OCI-LY1 (cell line): Measurements from ENCODE around the gene INO80E.
A peak's percentile ranks its signal among the peaks of the same experiment; 100 is the strongest.

Source experiments
- H2AFZ ChIP-seq: fragments of 200-600 bp; sonication (generic), shearing (Covaris generic); 2 replicates; pipeline ENCODE4 v1.6.0; 2014; ENCODE audit warnings: antibody characterized with exemption, mild to moderate bottlenecking, low read length
- H3F3A ChIP-seq: fragments of 200-600 bp; sonication (generic), shearing (Covaris generic); 2 replicates; pipeline ENCODE4 v1.6.0; 2014; ENCODE audit warnings: mild to moderate bottlenecking, antibody characterized with exemption, low read length, moderate library complexity; ENCODE audit not compliant: insufficient read depth
- H3K27ac ChIP-seq: fragments of 200-600 bp; sonication (generic); 2 replicates; pipeline ENCODE4 v1.5.1; 2014; ENCODE audit warnings: low read length, mixed run types, mild to moderate bottlenecking, low read depth; ENCODE audit not compliant: poor library complexity, severe bottlenecking
- H3K27me3 ChIP-seq: fragments of 200-600 bp; sonication (generic); 2 replicates; pipeline ENCODE4 v1.6.0; 2014; ENCODE audit warnings: antibody characterized with exemption, mild to moderate bottlenecking, low read length, moderate library complexity; ENCODE audit not compliant: insufficient read depth
- H3K36me3 ChIP-seq: fragments of 200-600 bp; sonication (generic); 2 replicates; pipeline ENCODE4 v1.6.1; 2014; ENCODE audit warnings: mild to moderate bottlenecking, antibody characterized with exemption, low read length, moderate library complexity, mixed read lengths; ENCODE audit not compliant: insufficient read depth
- H3K4me1 ChIP-seq: fragments of 200-600 bp; sonication (generic); 2 replicates; pipeline ENCODE4 v1.5.1; 2014; ENCODE audit warnings: mild to moderate bottlenecking, low read length, moderate library complexity; ENCODE audit not compliant: insufficient read depth, severe bottlenecking
- H3K4me2 ChIP-seq: fragments of 200-600 bp; sonication (generic), shearing (Covaris generic); 2 replicates; pipeline ENCODE4 v1.6.1; 2014; ENCODE audit warnings: low read length
- H3K4me3 ChIP-seq: fragments of 200-600 bp; sonication (generic); 2 replicates; pipeline ENCODE4 v1.5.1; 2014; ENCODE audit warnings: low read length, low read depth, mild to moderate bottlenecking, mixed read lengths; ENCODE audit not compliant: poor library complexity, severe bottlenecking
- H3K79me2 ChIP-seq: fragments of 200-600 bp; shearing (Covaris generic); 2 replicates; pipeline ENCODE4 v1.6.1; 2016; ENCODE audit warnings: mixed run types, low read length, mixed read lengths; ENCODE audit not compliant: insufficient read depth
- H3K9ac ChIP-seq: fragments of 200-600 bp; sonication (generic), shearing (Covaris generic); 2 replicates; pipeline ENCODE4 v1.6.1; 2014; ENCODE audit warnings: mild to moderate bottlenecking, low read length, mixed read lengths
- H3K9me2 ChIP-seq: fragments of 200-600 bp; sonication (generic), shearing (Covaris generic); 2 replicates; pipeline ENCODE4 v1.6.1; 2014; ENCODE audit warnings: low read depth, mild to moderate bottlenecking, low read length, mixed read lengths
- H3K9me3 ChIP-seq: fragments of 200-600 bp; shearing (Covaris generic); 2 replicates; pipeline ENCODE4 v1.6.1; 2014; ENCODE audit warnings: low read length, mixed read lengths
- H4K20me1 ChIP-seq: fragments of 200-600 bp; sonication (generic), shearing (Covaris generic); 2 replicates; pipeline ENCODE4 v1.6.0; 2016; ENCODE audit warnings: mild to moderate bottlenecking, low read length; ENCODE audit not compliant: insufficient read depth
- CTCF ChIP-seq: fragments of 200-600 bp; sonication (generic), shearing (Covaris generic); IDR thresholded peaks from 2 replicates; pipeline ENCODE4 v1.5.1; 2017; ENCODE audit warnings: mild to moderate bottlenecking, antibody characterized with exemption, low read length, moderate library complexity, mixed read lengths
- EZH2 ChIP-seq: fragments of 200-600 bp; sonication (generic), shearing (Covaris generic); IDR thresholded peaks from 2 replicates; pipeline ENCODE4 v1.8.0; 2017; ENCODE audit warnings: borderline replicate concordance, mixed run types, mild to moderate bottlenecking, antibody characterized with exemption, low read length, moderate library complexity, mixed read lengths

INO80E gene

GRCh38 chr16:29991571-29991904 lies 4.5 kb upstream of the INO80E start:
- H3K9me3 ChIP-seq, result no peaks in the 10 kb centered on the region
- no peaks in the 10 kb centered on the region for H3K79me2 ChIP-seq

GRCh38 chr16:29992344-29992967 lies 3.6 kb upstream of the INO80E start:
- Histone ChIP-seq H3K4me2 (no peak overlapping the region), H3K27me3 (no peaks in the 10 kb centered on the region), H2AFZ (no peak overlapping the region), H3K4me1 (peaks cover 27% of the 10 kb centered on the region), H3K27ac (no peak overlapping the region), H3K9me2 (no peaks in the 10 kb centered on the region), H3K9me3 (no peaks in the 10 kb centered on the region), H3K9ac (no peak overlapping the region), H3K79me2 (no peaks in the 10 kb centered on the region), H3K36me3 (peaks cover 64% of the 10 kb centered on the region), H3K4me3 (no peak overlapping the region), H3F3A (no peaks in the 10 kb centered on the region), H4K20me1 (no peaks in the 10 kb centered on the region)
- no peak for TF ChIP-seq CTCF
- TF ChIP-seq EZH2, result no peak

More at GRCh38 chr16:29991571-29991904, 4.5 kb upstream of the INO80E start:
- no peaks in the 10 kb centered on the region for H3F3A ChIP-seq
- H4K20me1 ChIP-seq, result no peaks in the 10 kb centered on the region
- H2AFZ ChIP-seq, result no peak overlapping the region
- peaks cover 19% of the 10 kb centered on the region for H3K4me1 ChIP-seq
- peaks cover 68% of the 10 kb centered on the region for H3K36me3 ChIP-seq
- H3K9ac ChIP-seq, result no peak overlapping the region
- no peak for TF ChIP-seq EZH2
- TF ChIP-seq CTCF, result no peak
- H3K27ac ChIP-seq, result no peak overlapping the region
- H3K4me2 ChIP-seq, result no peak overlapping the region
- no peaks in the 10 kb centered on the region for H3K9me2 ChIP-seq
- no peak overlapping the region for H3K4me3 ChIP-seq
- H3K27me3 ChIP-seq, result no peaks in the 10 kb centered on the region

DNA sequence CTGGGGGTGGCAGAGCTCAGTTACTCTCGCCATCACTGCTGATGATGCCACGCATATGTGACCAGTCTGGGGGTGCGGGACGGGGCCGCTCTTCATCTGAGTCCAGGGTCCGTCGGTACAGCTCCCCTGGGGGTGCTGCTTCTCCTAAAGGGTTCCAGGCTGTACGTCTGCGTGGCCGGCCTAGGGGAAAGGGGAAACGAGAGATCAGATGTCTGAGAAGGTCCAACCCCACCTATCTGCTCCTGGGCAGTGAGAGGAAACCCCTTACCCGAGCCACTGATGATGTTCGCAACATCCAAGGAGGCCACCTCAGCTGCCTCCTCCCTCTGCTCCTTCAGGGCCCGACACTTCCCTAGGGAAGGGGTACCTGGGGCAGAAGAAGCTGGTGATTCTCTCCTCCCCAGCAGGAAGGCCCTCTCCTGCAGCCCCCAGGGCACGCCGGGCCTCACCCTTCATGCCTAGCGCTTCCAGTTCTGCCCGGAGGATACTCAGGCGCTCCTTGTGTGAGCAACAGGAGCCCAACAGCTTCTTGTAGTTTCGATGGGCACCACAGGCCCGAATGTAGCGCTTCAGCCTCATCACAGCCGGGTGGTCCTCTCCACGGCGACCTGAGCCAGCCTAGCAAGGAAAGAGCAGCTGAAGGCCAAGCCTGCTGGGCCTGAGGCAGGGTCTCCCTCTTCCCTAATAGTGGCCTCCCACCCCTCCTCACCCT lies 2.7 kb upstream of the INO80E start:
- Histone ChIP-seq H4K20me1 (no peaks in the 10 kb centered on the region), H3K9me2 (no peaks in the 10 kb centered on the region), H3K36me3 (peaks cover 62% of the 10 kb centered on the region), H3K79me2 (no peaks in the 10 kb centered on the region), H2AFZ (no peak overlapping the region), H3K9me3 (no peaks in the 10 kb centered on the region), H3K27ac (peak overlapping the region; percentile 89), H3K4me1 (peaks cover 27% of the 10 kb centered on the region), H3K27me3 (no peaks in the 10 kb centered on the region), H3K4me3 (no peak overlapping the region), H3K4me2 (no peak overlapping the region), H3K9ac (no peak overlapping the region), H3F3A (no peaks in the 10 kb centered on the region)
- TF ChIP-seq CTCF (no peak), EZH2 (no peak)
